Testis (tissue), 3 donors: Measurements from ENCODE around the gene DNAH10. TPM values are rescaled to one million over a fixed set of nuclear protein-coding genes. Genes with fewer than 3 reads are reported as not detected.

Experiments
- DNase-seq: peaks from one replicate; pipeline ENCODE4 v3.0.0-alpha.2; 2019
- H3K27ac ChIP-seq, 2 donors: fragments of 200-600 bp; sonication (generic); one replicate each; pipeline ENCODE4 v1.5.1; 2019
- H3K27me3 ChIP-seq: fragments of 200-600 bp; sonication (generic); one replicate; pipeline ENCODE4 v1.5.1; 2019
- H3K36me3 ChIP-seq: fragments of 200-600 bp; sonication (generic); one replicate; pipeline ENCODE4 v1.5.1; 2017; ENCODE audit warnings: low read depth; ENCODE audit errors: missing control alignments
- H3K4me1 ChIP-seq: fragments of 200-600 bp; sonication (generic); one replicate; pipeline ENCODE4 v1.5.1; 2019
- H3K4me3 ChIP-seq, 2 donors: fragments of 200-600 bp; sonication (generic); one replicate each; pipeline ENCODE4 v1.5.1; 2017 to 2019
- H3K9me3 ChIP-seq: fragments of 200-600 bp; sonication (generic); one replicate; pipeline ENCODE4 v1.5.1; 2017
- POLR2A ChIP-seq: fragments of 450-650 bp; IDR thresholded peaks from one replicate; pipeline ENCODE4 v1.6.1; 2017; ENCODE audit warnings: antibody characterized with exemption, mild to moderate bottlenecking, moderate library complexity
- WGBS, 2 donors: methylation state at CpG; one replicate each; pipeline ENCODE4 v1.1.5; 2018; 5-methylcytosine and 5-hydroxymethylcytosine counted together
- intact Hi-C: fragments of 100-400 bp; cut with DNase I; formaldehyde crosslinking; loops from one replicate; pipeline ENCODE4 v1.15.1; 2023; ENCODE audit warnings: low total_unique reads
- polyA plus RNA-seq: library from polyadenylated mRNA; stranded (reverse); fragments of 350-450 nt; fragmentation: Illumina TruSeq; extraction: RNeasy Lipid Tissue Mini Kit (QIAGEN cat#74804); gene quantifications from one replicate; pipeline ENCODE4 v1.2.3, GENCODE V29; 2014; ENCODE audit warnings: low read depth, low replicate concordance; ENCODE audit not compliant: insufficient read depth
- total RNA-seq, 2 donors: library from RNA; depleted of rRNA; stranded (reverse); fragments of >200 nt; gene quantifications; one replicate each; pipeline ENCODE4 v1.2.3, GENCODE V29; 2016
- TF ChIP-seq, protein P1 (sequence below), 3 experiments: fragments of 450-650 bp in 2 of 3; fragments of 200-600 bp in 1 of 3; sonication (generic) in 1 of 3; IDR thresholded peaks; one replicate each; pipeline ENCODE4 v1.5.1; 2016 to 2019; ENCODE audit warnings: antibody characterized with exemption in 3 of 3, mild to moderate bottlenecking in 2 of 3, moderate library complexity in 1 of 3

The DNAH10 gene
- total and polyA plus RNA-seq, 3 donors from 2014 or later = 15.4 to 29.3 (median 24.3) TPM

DNA sequence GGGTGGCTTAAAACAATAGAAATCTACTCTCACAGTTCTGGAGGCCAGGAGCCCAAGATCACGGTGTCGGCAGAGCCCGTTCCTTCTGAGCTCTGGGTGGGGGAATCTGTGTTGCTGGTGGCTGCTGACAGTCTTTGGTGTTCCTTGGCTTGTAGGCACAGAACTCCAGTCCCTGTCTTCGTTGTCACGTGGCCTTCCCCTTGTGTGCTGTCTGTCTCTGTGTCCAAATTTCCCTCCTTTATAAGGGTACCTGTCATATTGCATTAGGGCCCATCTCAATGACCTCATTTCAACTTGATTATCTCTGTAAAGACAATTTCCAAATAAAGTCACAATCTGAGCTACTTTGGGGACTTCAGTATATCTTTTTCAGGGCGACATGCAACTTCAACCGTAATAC, 128.9 kb downstream of the DNAH10 start:
- Histone ChIP-seq H3K27ac (no peak overlapping the region), H3K27me3 (no peaks in the 10 kb centered on the region), H3K4me3 (no peak overlapping the region), H3K4me1 (no peaks in the 10 kb centered on the region), H3K9me3 (no peaks in the 10 kb centered on the region), H3K36me3 (no peaks in the 10 kb centered on the region)
- no peak for DNase-seq
- intact Hi-C loops = no loop called here
- TF ChIP-seq, protein P1, sequence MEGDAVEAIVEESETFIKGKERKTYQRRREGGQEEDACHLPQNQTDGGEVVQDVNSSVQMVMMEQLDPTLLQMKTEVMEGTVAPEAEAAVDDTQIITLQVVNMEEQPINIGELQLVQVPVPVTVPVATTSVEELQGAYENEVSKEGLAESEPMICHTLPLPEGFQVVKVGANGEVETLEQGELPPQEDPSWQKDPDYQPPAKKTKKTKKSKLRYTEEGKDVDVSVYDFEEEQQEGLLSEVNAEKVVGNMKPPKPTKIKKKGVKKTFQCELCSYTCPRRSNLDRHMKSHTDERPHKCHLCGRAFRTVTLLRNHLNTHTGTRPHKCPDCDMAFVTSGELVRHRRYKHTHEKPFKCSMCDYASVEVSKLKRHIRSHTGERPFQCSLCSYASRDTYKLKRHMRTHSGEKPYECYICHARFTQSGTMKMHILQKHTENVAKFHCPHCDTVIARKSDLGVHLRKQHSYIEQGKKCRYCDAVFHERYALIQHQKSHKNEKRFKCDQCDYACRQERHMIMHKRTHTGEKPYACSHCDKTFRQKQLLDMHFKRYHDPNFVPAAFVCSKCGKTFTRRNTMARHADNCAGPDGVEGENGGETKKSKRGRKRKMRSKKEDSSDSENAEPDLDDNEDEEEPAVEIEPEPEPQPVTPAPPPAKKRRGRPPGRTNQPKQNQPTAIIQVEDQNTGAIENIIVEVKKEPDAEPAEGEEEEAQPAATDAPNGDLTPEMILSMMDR (IDR thresholded peaks at IDR 0.05) = no peak
- TF ChIP-seq POLR2A = no peak
- WGBS, 2 donors = 90 to 92% methylated on average over 7 of the region's 7 CpGs

DNA sequence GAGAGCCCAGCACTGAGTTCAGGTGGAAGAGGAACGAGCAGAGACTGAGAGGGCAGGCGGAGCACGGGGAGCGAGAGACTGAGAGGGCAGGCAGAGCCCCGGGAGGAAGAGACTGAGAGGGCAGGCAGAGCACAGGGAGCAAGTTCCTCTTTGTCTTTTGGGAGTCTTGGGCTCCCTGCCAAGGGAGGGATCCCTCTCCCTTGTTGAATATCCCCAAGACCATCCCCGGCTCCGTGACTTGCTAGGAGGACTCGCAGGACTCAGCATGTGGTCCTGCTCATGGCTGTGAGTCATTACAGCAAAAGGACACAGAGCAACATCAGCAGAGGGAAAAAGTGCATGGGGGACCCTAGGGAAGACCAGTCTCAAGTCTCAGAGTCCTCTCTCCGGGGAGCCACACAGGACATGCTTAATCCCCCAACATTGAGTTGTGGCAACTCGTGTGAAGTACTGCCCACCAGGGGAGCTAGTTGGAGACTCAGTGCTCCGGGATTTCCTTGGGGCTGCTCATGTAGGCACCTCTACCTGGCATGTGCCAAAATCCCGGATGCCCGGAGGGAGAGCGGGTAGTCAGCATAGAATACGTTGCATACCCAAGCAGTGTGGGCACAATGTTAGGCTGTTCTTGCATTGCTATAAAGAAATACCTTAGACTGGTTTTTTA, 129.5 kb downstream of the DNAH10 start:
- Histone ChIP-seq H3K9me3 (no peaks in the 10 kb centered on the region), H3K4me1 (no peaks in the 10 kb centered on the region), H3K27me3 (no peaks in the 10 kb centered on the region), H3K36me3 (no peaks in the 10 kb centered on the region), H3K27ac (no peak overlapping the region), H3K4me3 (no peak overlapping the region)
- no peak for DNase-seq
- WGBS, 2 donors = 75 to 82% methylated on average over 15 of the region's 15 CpGs
- no peak for TF ChIP-seq POLR2A
- TF ChIP-seq, protein P1 (IDR thresholded peaks at IDR 0.05) = no peak
- intact Hi-C loops = no loop called here

DNA sequence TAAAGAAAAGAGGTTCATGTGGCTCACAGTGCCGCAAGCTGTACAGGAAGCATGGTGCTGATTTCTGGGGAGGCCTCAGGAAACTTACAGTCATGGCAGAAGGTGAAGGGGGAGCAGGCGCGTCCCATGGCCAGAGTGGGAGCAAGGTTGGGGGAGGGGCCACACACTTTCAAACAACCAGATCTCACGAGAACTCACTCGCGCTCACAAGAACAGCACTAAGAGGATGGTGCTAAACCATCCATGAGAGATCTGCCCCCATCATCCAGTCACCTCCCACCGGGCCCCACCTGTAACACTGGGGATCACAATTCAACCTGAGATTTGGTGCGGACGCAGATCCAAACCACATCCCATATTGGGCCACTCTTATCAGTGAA, 130.1 kb downstream of the DNAH10 start:
- Histone ChIP-seq H3K27me3 (no peaks in the 10 kb centered on the region), H3K27ac (no peak overlapping the region), H3K9me3 (no peaks in the 10 kb centered on the region), H3K36me3 (no peaks in the 10 kb centered on the region), H3K4me1 (no peaks in the 10 kb centered on the region), H3K4me3 (no peak overlapping the region)
- intact Hi-C loops = no loop called here
- WGBS, 2 donors = 94 to 99% methylated on average over 9 of the region's 9 CpGs
- DNase-seq = no peak
- TF ChIP-seq, protein P1 (IDR thresholded peaks at IDR 0.05) = no peak

DNA sequence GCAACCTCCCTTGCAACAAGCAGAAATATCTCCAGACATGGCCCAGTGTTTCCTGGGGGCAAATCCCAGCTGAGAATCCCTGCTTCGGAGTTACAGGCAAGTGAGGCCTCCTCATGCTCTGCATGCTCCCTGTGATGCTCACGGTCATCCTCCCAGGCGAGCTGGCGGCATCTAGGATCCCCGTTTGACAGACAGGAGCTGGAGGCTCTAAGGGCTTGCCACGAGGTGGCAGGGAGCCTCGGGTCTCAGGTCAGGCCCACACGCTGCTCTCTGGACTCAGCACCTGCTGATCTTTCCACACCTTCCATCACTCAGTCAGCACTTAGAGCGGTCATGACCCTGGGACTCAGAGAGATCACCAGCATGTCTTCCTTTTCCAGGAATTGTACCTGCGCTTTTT, 130.8 kb downstream of the DNAH10 start:
- Histone ChIP-seq H3K27ac (no peak overlapping the region), H3K9me3 (no peaks in the 10 kb centered on the region), H3K27me3 (no peaks in the 10 kb centered on the region), H3K4me1 (no peaks in the 10 kb centered on the region), H3K36me3 (no peaks in the 10 kb centered on the region), H3K4me3 (no peak overlapping the region)
- intact Hi-C loops = no loop called here
- 73 to 77% methylated on average over 10 of the region's 10 CpGs for WGBS, 2 donors
- no peak for DNase-seq
- TF ChIP-seq POLR2A = no peak
- TF ChIP-seq, protein P1 (IDR thresholded peaks at IDR 0.05) = no peak

DNA sequence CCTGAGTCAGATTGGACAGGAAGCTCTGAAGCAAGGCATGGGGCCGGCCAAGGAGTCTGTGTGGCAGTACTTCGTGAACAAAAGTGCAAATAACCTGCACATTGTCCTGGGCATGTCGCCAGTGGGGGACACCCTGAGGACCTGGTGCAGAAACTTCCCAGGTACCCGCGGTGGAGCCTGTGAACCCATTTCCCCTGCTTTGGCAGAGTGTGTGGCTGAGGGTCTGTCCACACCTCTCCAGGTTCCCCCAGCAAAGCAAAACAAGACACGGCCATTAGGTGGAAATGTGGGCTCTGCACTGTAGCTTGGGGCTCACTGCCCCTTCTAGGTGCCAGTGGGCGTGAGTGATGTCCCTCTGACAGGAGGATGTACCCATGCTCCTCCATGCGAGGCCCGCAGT, 131.2 kb downstream of the DNAH10 start:
- no peak for DNase-seq
- intact Hi-C loops = no loop called here
- H3K27me3 ChIP-seq = no peaks in the 10 kb centered on the region
- no peak overlapping the region for H3K27ac ChIP-seq
- WGBS, 2 donors = 94 to 100% methylated on average over 3 to 9 of the region's 9 CpGs
- H3K36me3 ChIP-seq = no peaks in the 10 kb centered on the region
- H3K9me3 ChIP-seq = no peaks in the 10 kb centered on the region
- no peak for TF ChIP-seq POLR2A
- TF ChIP-seq, protein P1 (IDR thresholded peaks at IDR 0.05) = no peak
- no peaks in the 10 kb centered on the region for H3K4me1 ChIP-seq
- H3K4me3 ChIP-seq = no peak overlapping the region
